MG63 (cell line): ENCODE measurements around the gene NTM. TPM values are rescaled to one million over a fixed set of nuclear protein-coding genes. Genes with fewer than 3 reads are reported as not detected.
"Not testable (repeated sequence)": the region's sequence is repeated elsewhere in the genome, so short reads cannot be mapped to it uniquely, and the experiment has no call there.

Experiments
- DNase-seq: peaks from one replicate; pipeline ENCODE4 v3.0.0-alpha.2; 2020
- H3K27me3 ChIP-seq: fragments of 250-450 bp; sonication (Bioruptor Pico); 2 replicates; pipeline ENCODE4 v1.5.1; 2020; ENCODE audit warnings: mild to moderate bottlenecking, moderate library complexity
- H3K36me3 ChIP-seq: fragments of 250-450 bp; sonication (Bioruptor Pico); 2 replicates; pipeline ENCODE4 v1.5.1; 2020; ENCODE audit warnings: mild to moderate bottlenecking, moderate library complexity
- H3K4me3 ChIP-seq: fragments of 250-450 bp; sonication (Bioruptor Pico); 2 replicates; pipeline ENCODE4 v1.5.1; 2020; ENCODE audit warnings: mild to moderate bottlenecking, moderate library complexity
- H3K9me3 ChIP-seq: fragments of 250-450 bp; sonication (Bioruptor Pico); 2 replicates; pipeline ENCODE4 v1.5.1; 2020; ENCODE audit warnings: mild to moderate bottlenecking, moderate library complexity
- total RNA-seq: library from RNA; depleted of rRNA; stranded (reverse); fragments of >200 nt; shearing (Covaris generic); gene quantifications from 2 replicates; pipeline ENCODE4 v1.2.3, GENCODE V29; 2014; ENCODE audit warnings: low replicate concordance

The NTM gene
- total RNA-seq, 1 experiment from 2014 or later, result 4.0 TPM

- DNase-seq, result no peak
- Histone ChIP-seq H3K27me3 (no peaks in the 10 kb centered on the region), H3K4me3 (no peak overlapping the region)
Observed at GRCh38 chr11:132307309-132308020, 937.0 kb downstream of the NTM start.

GRCh38 chr11:132310390-132311375, 940.3 kb downstream of the NTM start:
- Histone ChIP-seq H3K27me3 (no peaks in the 10 kb centered on the region), H3K9me3 (no peaks in the 10 kb centered on the region), H3K4me3 (no peak overlapping the region), H3K36me3 (no peaks in the 10 kb centered on the region)
- no peak for DNase-seq

More at GRCh38 chr11:132307309-132308020, 937.0 kb downstream of the NTM start:
- Histone ChIP-seq H3K36me3 (no peaks in the 10 kb centered on the region), H3K9me3 (no peaks in the 10 kb centered on the region)

- Histone ChIP-seq H3K4me3 (no peak overlapping the region), H3K27me3 (no peaks in the 10 kb centered on the region), H3K36me3 (no peaks in the 10 kb centered on the region), H3K9me3 (no peaks in the 10 kb centered on the region)
- no peak for DNase-seq
Observed at GRCh38 chr11:132311703-132312102, 941.3 kb downstream of the NTM start.

DNA sequence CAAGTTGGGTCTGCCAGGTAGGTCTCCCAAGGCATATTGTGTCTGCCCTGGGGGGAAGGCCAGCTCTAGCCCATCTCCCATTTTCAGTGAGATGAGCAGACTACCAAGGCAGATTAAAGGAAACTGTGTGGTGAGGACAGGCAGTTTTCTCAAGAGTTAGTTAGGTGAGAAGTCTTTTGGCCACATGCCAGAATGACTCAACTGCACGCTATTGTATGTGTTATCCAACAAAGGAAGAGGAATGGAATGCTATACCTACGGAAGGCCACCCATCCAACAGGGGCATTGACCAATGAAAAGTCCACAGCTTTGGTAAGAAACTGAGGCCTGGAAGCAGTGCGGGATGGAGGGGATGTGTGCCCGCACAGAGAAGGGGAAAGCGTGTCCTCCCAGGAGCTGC, 941.7 kb downstream of the NTM start:
- Histone ChIP-seq H3K4me3 (no peak overlapping the region), H3K9me3 (no peaks in the 10 kb centered on the region), H3K36me3 (no peaks in the 10 kb centered on the region), H3K27me3 (no peaks in the 10 kb centered on the region)
- DNase-seq, result peak; percentile 31

- H3K27me3 ChIP-seq, result no peaks in the 10 kb centered on the region
- no peaks in the 10 kb centered on the region for H3K9me3 ChIP-seq
- no peak overlapping the region for H3K4me3 ChIP-seq
- DNase-seq, result peak; percentile 25
- H3K36me3 ChIP-seq, result no peaks in the 10 kb centered on the region
Observed at GRCh38 chr11:132312701-132313111, 942.3 kb downstream of the NTM start.

GRCh38 chr11:132314911-132315455, 944.6 kb downstream of the NTM start:
- no peak overlapping the region for H3K4me3 ChIP-seq
- H3K9me3 ChIP-seq, result no peaks in the 10 kb centered on the region
- no peaks in the 10 kb centered on the region for H3K36me3 ChIP-seq
- no peak for DNase-seq
- H3K27me3 ChIP-seq, result no peaks in the 10 kb centered on the region

GRCh38 chr11:132315696-132316095, 945.3 kb downstream of the NTM start:
- no peak for DNase-seq
- Histone ChIP-seq H3K36me3 (no peaks in the 10 kb centered on the region), H3K27me3 (no peaks in the 10 kb centered on the region), H3K4me3 (no peak overlapping the region), H3K9me3 (no peaks in the 10 kb centered on the region)

DNA sequence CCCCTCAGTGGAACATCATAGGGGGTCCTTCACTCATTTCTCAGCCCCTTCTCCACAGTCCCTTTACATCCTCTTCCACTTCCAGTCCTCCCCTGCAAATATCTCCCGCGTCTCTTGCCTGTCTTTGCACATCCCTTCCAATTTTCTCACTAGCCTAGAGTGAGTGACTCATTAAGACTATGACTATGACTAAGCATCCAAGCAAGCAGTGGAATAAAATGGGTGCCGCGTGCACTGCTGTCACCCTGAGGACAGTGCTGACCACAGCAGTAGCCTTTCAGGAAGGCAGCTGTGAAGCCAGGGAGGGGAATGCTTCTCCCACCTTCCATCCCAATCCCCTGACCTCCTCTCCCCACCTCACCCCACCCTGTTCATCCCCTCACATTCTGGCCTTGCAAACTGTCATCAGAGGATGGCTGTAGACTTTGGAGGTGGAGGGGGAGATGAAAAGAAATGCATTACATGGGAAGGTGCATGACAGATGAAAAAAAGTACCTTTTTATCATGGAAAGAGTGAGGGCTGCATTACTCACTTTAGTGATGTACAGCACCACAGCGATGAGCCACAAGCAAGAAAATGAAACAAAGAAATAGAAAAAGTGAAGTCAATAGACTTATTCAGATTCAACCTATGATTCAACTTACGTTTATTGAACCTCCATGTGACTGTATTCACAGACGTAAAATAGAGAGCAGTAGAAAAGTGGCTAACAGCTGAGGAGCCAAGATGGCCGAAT, 948.2 kb downstream of the NTM start:
- H3K4me3 ChIP-seq, result no peak overlapping the region
- no peaks in the 10 kb centered on the region for H3K36me3 ChIP-seq
- no peaks in the 10 kb centered on the region for H3K9me3 ChIP-seq
- DNase-seq, result peak; percentile 12
- no peaks in the 10 kb centered on the region for H3K27me3 ChIP-seq

DNA sequence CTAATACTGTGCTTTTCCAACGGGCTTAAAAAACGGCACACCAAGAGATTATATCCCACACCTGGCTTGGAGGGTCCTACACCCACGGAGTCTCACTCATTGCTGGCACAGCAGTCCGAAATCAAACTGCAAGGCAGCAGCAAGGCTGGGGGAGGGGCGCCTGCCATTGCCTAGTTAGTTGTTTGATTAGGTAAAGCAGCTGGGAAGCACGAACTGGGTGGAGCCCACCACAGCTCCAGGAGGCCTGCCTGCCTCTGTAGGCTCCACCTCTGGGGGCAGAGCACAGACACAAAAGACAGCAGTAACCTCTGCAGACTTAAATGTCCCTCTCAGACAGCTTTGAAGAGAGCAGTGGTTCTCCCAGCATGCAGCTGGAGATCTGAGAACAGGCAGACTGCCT, 949.0 kb downstream of the NTM start:
- H3K9me3 ChIP-seq, H3K36me3 ChIP-seq, H3K27me3 ChIP-seq, DNase-seq, H3K4me3 ChIP-seq: not testable (repeated sequence)

GRCh38 chr11:132330515-132330914, 960.1 kb downstream of the NTM start:
- Histone ChIP-seq H3K36me3 (no peaks in the 10 kb centered on the region), H3K9me3 (no peaks in the 10 kb centered on the region), H3K4me3 (no peak overlapping the region), H3K27me3 (no peaks in the 10 kb centered on the region)
- DNase-seq, result no peak

- Histone ChIP-seq H3K27me3 (no peaks in the 10 kb centered on the region), H3K4me3 (no peak overlapping the region), H3K9me3 (no peaks in the 10 kb centered on the region), H3K36me3 (no peaks in the 10 kb centered on the region)
- DNase-seq, result no peak
Observed at GRCh38 chr11:132332521-132332920, 962.1 kb downstream of the NTM start.

- Histone ChIP-seq H3K27me3 (no peaks in the 10 kb centered on the region), H3K4me3 (no peak overlapping the region), H3K9me3 (no peaks in the 10 kb centered on the region), H3K36me3 (no peaks in the 10 kb centered on the region)
- no peak for DNase-seq
Observed at GRCh38 chr11:132334769-132335280, 964.4 kb downstream of the NTM start.

DNA sequence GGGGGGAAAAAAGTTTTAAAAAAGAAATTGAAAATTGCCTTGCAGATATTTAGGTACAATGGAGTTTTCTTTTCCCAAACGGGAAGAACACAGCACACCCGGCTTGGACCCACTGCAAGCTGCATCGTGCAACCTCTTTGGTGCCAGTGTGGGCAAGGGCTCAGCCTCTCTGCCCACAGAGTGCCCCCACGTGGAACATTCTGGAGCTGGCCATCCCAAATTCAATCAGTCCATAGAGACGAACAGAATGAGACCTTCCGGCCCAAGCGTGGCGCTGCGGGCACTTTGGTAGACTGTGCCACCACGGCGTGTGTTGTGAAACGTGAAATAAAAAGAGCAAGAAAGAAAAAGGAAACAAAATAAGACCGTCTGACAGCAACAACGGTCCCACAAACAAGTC, 964.9 kb downstream of the NTM start:
- no peak for DNase-seq
- Histone ChIP-seq H3K9me3 (no peaks in the 10 kb centered on the region), H3K4me3 (no peak overlapping the region)

DNA sequence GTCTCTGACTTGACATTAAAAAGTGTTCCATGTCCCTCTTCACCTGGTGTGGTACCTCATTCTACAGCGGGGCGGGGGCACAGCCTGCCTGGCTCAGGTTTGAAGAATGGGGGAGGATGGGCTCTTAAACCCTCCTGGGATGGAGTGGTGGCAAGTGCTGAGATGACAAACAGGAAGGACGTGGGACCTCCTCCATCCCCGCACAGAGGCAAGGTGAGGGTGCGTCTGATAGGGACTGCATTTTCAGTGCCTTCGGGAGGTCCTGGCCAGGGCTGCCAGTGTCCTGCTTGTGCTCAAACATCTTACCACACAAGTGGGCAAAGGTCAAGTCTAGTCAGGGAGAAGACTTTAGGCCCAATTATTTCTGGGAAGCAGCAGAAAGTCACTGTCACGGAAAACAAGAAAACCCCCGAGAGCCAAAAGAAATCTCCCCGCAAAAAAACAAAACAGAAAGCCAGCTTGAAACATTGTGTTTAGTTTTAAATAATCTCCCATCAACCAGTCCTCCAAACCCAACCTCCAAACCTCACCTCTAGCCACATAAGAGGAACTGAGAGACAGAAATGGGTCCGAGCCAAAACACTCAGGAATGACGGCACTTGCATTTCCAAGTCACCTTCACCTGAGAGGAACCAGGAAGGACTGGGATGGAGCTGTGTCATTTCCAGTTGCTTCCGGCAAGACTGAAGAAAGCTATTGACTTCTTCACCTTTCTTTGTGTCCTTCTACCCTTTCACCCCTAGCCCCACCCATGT, 966.5 kb downstream of the NTM start:
- no peaks in the 10 kb centered on the region for H3K36me3 ChIP-seq
- H3K4me3 ChIP-seq, result no peak overlapping the region
- H3K9me3 ChIP-seq, result no peaks in the 10 kb centered on the region
- no peaks in the 10 kb centered on the region; the same call in 1 of the 2 replicates for H3K27me3 ChIP-seq
- DNase-seq, result no peak

More for the DNA sequence above, 964.9 kb downstream of the NTM start:
- H3K36me3 ChIP-seq, result no peaks in the 10 kb centered on the region
- H3K27me3 ChIP-seq, result no peaks in the 10 kb centered on the region

DNA sequence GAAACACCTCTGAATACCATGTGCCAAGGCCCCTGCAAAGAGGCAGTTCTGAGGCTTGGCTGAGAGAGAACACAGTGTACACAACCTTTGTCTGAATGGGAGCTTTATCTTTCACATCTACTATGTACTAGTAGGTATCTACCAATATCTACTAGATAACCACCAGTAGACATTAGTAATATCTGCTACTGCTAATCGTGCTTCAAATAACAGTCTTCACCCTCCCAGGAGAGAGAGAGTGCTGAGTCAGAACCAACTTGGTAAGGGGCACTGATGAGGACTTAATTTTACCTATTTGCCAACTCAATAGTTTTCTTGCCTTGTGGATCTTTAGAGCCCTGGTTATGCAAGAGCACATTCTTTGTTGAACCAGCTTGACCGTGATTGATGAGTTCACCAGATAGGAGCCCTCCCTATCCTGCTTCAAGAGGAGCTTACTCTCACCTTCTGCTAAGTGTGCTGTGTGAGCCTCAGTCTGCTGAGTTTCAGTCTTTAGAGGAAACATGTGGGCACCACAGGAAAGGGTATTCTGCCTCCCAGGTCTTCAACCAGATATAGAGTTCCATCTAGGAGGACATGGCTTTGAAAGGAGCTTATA, 967.5 kb downstream of the NTM start:
- DNase-seq, result no peak
- Histone ChIP-seq H3K4me3 (no peak overlapping the region), H3K36me3 (no peaks in the 10 kb centered on the region), H3K27me3 (no peaks in the 10 kb centered on the region; the same call in none of the 2 replicates), H3K9me3 (no peaks in the 10 kb centered on the region)
